ENCODE results near the gene ITPR1. TPM values are rescaled to one million over a fixed set of nuclear protein-coding genes. Genes with fewer than 3 reads are reported as not detected.

Gene ITPR1
- total RNA-seq, 4 donors from 2014 or later, result 210 to 261 (median 232) TPM

- TF ChIP-seq, protein P1, sequence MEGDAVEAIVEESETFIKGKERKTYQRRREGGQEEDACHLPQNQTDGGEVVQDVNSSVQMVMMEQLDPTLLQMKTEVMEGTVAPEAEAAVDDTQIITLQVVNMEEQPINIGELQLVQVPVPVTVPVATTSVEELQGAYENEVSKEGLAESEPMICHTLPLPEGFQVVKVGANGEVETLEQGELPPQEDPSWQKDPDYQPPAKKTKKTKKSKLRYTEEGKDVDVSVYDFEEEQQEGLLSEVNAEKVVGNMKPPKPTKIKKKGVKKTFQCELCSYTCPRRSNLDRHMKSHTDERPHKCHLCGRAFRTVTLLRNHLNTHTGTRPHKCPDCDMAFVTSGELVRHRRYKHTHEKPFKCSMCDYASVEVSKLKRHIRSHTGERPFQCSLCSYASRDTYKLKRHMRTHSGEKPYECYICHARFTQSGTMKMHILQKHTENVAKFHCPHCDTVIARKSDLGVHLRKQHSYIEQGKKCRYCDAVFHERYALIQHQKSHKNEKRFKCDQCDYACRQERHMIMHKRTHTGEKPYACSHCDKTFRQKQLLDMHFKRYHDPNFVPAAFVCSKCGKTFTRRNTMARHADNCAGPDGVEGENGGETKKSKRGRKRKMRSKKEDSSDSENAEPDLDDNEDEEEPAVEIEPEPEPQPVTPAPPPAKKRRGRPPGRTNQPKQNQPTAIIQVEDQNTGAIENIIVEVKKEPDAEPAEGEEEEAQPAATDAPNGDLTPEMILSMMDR (IDR thresholded peaks at IDR 0.05), result no peak
- no peak for TF ChIP-seq POLR2A (IDR thresholded peaks at IDR 0.05)
These were observed 363.0 kb downstream of the ITPR1 start for GRCh38 chr3:4856136-4856535.

GRCh38 chr3:4856564-4856963 is 363.4 kb downstream of the ITPR1 start:
- intact Hi-C loops (cut with DNase I), result no loop called here
- TF ChIP-seq POLR2A (IDR thresholded peaks at IDR 0.05), result no peak
- TF ChIP-seq, protein P1 (IDR thresholded peaks at IDR 0.05), result no peak

More at GRCh38 chr3:4856136-4856535, 363.0 kb downstream of the ITPR1 start:
- Histone ChIP-seq H3K36me3 (no peaks in the 10 kb centered on the region), H3K27ac (no peak overlapping the region), H3K9me3 (no peaks in the 10 kb centered on the region), H3K27me3 (no peaks in the 10 kb centered on the region), H3K4me3 (replicated peaks in 1 of 3) (no peak overlapping the region), H3K4me1 (peaks cover 10 to 21% of the 10 kb centered on the region in 2 donors)
- DNase-seq, result no peak
- 45 to 47% methylated on average over 2 of the region's 2 CpGs for WGBS, 2 donors
- intact Hi-C loops (cut with DNase I), result no loop called here

GRCh38 chr3:4856986-4857385 is 363.8 kb downstream of the ITPR1 start:
- H3K27ac ChIP-seq, result no peak overlapping the region
- H3K9me3 ChIP-seq, result no peaks in the 10 kb centered on the region
- DNase-seq, result no peak
- intact Hi-C loops (cut with DNase I), result no loop called here
- peaks cover 10 to 21% of the 10 kb centered on the region in 2 donors for H3K4me1 ChIP-seq
- TF ChIP-seq, protein P1 (IDR thresholded peaks at IDR 0.05), result no peak
- no peak for TF ChIP-seq POLR2A (IDR thresholded peaks at IDR 0.05)
- H3K4me3 ChIP-seq (replicated peaks in 1 of 3), result no peak overlapping the region
- WGBS, 2 donors, result 70 to 76% methylated on average over 5 of the region's 5 CpGs
- H3K27me3 ChIP-seq, result no peaks in the 10 kb centered on the region
- no peaks in the 10 kb centered on the region for H3K36me3 ChIP-seq

More at GRCh38 chr3:4856564-4856963, 363.4 kb downstream of the ITPR1 start:
- H3K27ac ChIP-seq, result no peak overlapping the region
- H3K4me1 ChIP-seq, result peaks cover 10 to 21% of the 10 kb centered on the region in 2 donors
- H3K9me3 ChIP-seq, result no peaks in the 10 kb centered on the region
- no peaks in the 10 kb centered on the region for H3K27me3 ChIP-seq
- H3K4me3 ChIP-seq (replicated peaks in 1 of 3), result no peak overlapping the region
- 86 to 92% methylated on average over 4 of the region's 4 CpGs for WGBS, 2 donors
- DNase-seq, result no peak
- no peaks in the 10 kb centered on the region for H3K36me3 ChIP-seq

GRCh38 chr3:4859788-4860187 is 366.6 kb downstream of the ITPR1 start:
- no peaks in the 10 kb centered on the region for H3K27me3 ChIP-seq
- TF ChIP-seq, protein P1 (IDR thresholded peaks at IDR 0.05), result no peak
- TF ChIP-seq POLR2A (IDR thresholded peaks at IDR 0.05), result no peak
- H3K36me3 ChIP-seq, result no peaks in the 10 kb centered on the region
- H3K9me3 ChIP-seq, result no peaks in the 10 kb centered on the region
- H3K4me3 ChIP-seq (replicated peaks in 1 of 3), result no peak overlapping the region
- H3K27ac ChIP-seq, result no peak overlapping the region
- DNase-seq, result no peak
- WGBS, 2 donors, result 94 to 97% methylated on average over 1 of the region's 1 CpG
- peaks cover 0 to 3% of the 10 kb centered on the region in 2 donors for H3K4me1 ChIP-seq
- intact Hi-C loops (cut with DNase I), result no loop called here

GRCh38 chr3:4862973-4863372 is 369.8 kb downstream of the ITPR1 start:
- no peak for TF ChIP-seq POLR2A (IDR thresholded peaks at IDR 0.05)
- TF ChIP-seq, protein P1 (IDR thresholded peaks at IDR 0.05), result no peak
- intact Hi-C loops (cut with DNase I), result no loop called here
- WGBS, 2 donors, result 96 to 98% methylated on average over 2 of the region's 2 CpGs

More at GRCh38 chr3:4862973-4863372, 369.8 kb downstream of the ITPR1 start:
- no peak overlapping the region for H3K27ac ChIP-seq
- no peaks in the 10 kb centered on the region for H3K36me3 ChIP-seq
- no peaks in the 10 kb centered on the region for H3K9me3 ChIP-seq
- H3K27me3 ChIP-seq, result no peaks in the 10 kb centered on the region
- H3K4me1 ChIP-seq, result peaks cover 12 to 21% of the 10 kb centered on the region in 2 donors
- H3K4me3 ChIP-seq (replicated peaks in 1 of 3), result no peak overlapping the region
- DNase-seq, result no peak

Data from thyroid gland (tissue), 4 donors.